Thoracic aorta (tissue), 2 donors: Measurements from ENCODE around the gene DIP2C. TPM values are rescaled to one million over a fixed set of nuclear protein-coding genes. Genes with fewer than 3 reads are reported as not detected.

ENCODE experiments used
- ATAC-seq: fragments of 150-250 bp; one replicate; pipeline ENCODE4 v1.8.0; 2017; ENCODE audit warnings: low read depth; ENCODE audit not compliant: insufficient number of reproducible peaks, low FRiP score
- DNase-seq: peaks from one replicate; pipeline ENCODE4 v3.0.0-alpha.2; 2020; ENCODE audit warnings: low spot score
- H3K27ac ChIP-seq, 2 donors: fragments of 200-600 bp; sonication (generic); 1 replicate in 1 of 2; 2 replicates in 1 of 2; pipeline ENCODE4 v1.5.1; 2016; ENCODE audit warnings: mild to moderate bottlenecking in 2 of 2, moderate library complexity in 2 of 2
- H3K27me3 ChIP-seq: fragments of 200-600 bp; sonication (generic); replicated peaks from 2 replicates; pipeline ENCODE4 v1.6.0; 2016; ENCODE audit warnings: mild to moderate bottlenecking; ENCODE audit not compliant: insufficient read depth
- H3K36me3 ChIP-seq: fragments of 200-600 bp; sonication (generic); one replicate; pipeline ENCODE4 v1.5.1; 2016
- H3K4me1 ChIP-seq, 2 donors: fragments of 200-600 bp; sonication (generic); 1 replicate in 1 of 2; 2 replicates in 1 of 2; pipeline versions ENCODE4 v1.5.1 to v1.6.0; 2016; ENCODE audit warnings: low read depth in 2 of 2, mild to moderate bottlenecking in 1 of 2; ENCODE audit not compliant: control insufficient read depth in 1 of 2
- H3K4me3 ChIP-seq: fragments of 200-600 bp; sonication (generic); 2 replicates; pipeline ENCODE4 v1.5.1; 2016; ENCODE audit warnings: mild to moderate bottlenecking
- H3K9me3 ChIP-seq: fragments of 200-600 bp; sonication (generic); 2 replicates; pipeline ENCODE4 v1.5.1; 2016
- total RNA-seq, 2 donors: library from RNA; depleted of rRNA; stranded (reverse); fragments of >200 nt; gene quantifications; one replicate each; pipeline versions ENCODE4 v1.1.0 to v1.2.3, GENCODE V29; 2016
- TF ChIP-seq, protein P1 (sequence below): fragments of 200-600 bp; sonication (generic); IDR thresholded peaks from one replicate; pipeline ENCODE4 v1.5.1; 2019; ENCODE audit warnings: antibody characterized with exemption

DIP2C gene
- total RNA-seq, 2 donors from 2014 or later = 36.8 to 44.0 TPM

GRCh38 chr10:528173-529165, 161.0 kb downstream of the DIP2C start:
- no peaks in the 10 kb centered on the region for H3K4me1 ChIP-seq
- no peaks in the 10 kb centered on the region for H3K27me3 ChIP-seq
- ATAC-seq (no peak), DNase-seq (no peak)
- H3K4me3 ChIP-seq = no peak overlapping the region
- no peaks in the 10 kb centered on the region for H3K36me3 ChIP-seq
- H3K27ac ChIP-seq = no peak overlapping the region
- no peaks in the 10 kb centered on the region for H3K9me3 ChIP-seq
- TF ChIP-seq, protein P1, sequence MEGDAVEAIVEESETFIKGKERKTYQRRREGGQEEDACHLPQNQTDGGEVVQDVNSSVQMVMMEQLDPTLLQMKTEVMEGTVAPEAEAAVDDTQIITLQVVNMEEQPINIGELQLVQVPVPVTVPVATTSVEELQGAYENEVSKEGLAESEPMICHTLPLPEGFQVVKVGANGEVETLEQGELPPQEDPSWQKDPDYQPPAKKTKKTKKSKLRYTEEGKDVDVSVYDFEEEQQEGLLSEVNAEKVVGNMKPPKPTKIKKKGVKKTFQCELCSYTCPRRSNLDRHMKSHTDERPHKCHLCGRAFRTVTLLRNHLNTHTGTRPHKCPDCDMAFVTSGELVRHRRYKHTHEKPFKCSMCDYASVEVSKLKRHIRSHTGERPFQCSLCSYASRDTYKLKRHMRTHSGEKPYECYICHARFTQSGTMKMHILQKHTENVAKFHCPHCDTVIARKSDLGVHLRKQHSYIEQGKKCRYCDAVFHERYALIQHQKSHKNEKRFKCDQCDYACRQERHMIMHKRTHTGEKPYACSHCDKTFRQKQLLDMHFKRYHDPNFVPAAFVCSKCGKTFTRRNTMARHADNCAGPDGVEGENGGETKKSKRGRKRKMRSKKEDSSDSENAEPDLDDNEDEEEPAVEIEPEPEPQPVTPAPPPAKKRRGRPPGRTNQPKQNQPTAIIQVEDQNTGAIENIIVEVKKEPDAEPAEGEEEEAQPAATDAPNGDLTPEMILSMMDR = no peak

- ATAC-seq (no peak), DNase-seq (no peak)
- TF ChIP-seq, protein P1 = no peak
- no peaks in the 10 kb centered on the region for H3K9me3 ChIP-seq
- H3K27ac ChIP-seq = no peak overlapping the region
- no peak overlapping the region for H3K4me3 ChIP-seq
- no peaks in the 10 kb centered on the region for H3K4me1 ChIP-seq
- no peaks in the 10 kb centered on the region for H3K36me3 ChIP-seq
- no peaks in the 10 kb centered on the region for H3K27me3 ChIP-seq
Measured at GRCh38 chr10:527416-527815, 162.1 kb downstream of the DIP2C start.

DNA sequence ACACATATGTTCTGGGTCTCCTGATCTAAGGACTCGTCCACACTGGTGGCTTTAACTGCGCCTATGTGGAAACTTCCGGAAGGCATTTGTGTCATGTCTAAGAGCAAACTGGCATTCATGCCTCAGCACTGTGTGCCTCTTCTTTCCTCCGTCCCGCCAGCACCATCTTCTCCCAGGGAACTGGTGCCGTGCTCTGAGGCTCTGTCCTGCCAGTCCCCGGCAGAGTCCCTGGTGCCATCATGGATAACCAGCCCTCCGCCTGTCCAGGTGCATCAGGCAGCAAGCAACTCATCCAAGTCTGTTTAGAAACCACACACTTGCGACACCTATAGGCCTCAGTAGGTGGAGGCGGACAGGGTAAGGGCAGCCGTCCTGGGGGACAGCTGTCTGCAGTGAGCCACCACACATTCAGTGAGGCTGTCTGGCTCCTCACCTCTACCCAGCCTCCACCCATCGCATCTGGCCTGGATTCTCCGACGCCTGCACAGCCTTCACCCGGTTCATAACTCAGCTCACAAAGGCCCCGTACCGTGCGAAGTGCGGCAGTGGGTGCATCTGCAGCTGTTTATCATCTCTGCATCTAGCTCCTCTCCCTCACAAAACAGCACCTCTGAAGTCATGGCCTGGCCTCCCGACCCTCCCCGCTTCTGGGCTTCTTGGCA, 162.7 kb downstream of the DIP2C start:
- no peak overlapping the region for H3K27ac ChIP-seq
- H3K36me3 ChIP-seq = no peaks in the 10 kb centered on the region
- no peaks in the 10 kb centered on the region for H3K4me1 ChIP-seq
- H3K4me3 ChIP-seq = no peak overlapping the region
- no peak for DNase-seq
- no peaks in the 10 kb centered on the region for H3K9me3 ChIP-seq
- ATAC-seq = no peak
- TF ChIP-seq, protein P1 = no peak
- H3K27me3 ChIP-seq = no peaks in the 10 kb centered on the region

- no peaks in the 10 kb centered on the region for H3K9me3 ChIP-seq
- H3K36me3 ChIP-seq = no peaks in the 10 kb centered on the region
- ATAC-seq (no peak), DNase-seq (no peak)
- H3K27ac ChIP-seq = no peak overlapping the region
- H3K4me3 ChIP-seq = no peak overlapping the region
- H3K4me1 ChIP-seq = peaks cover 0 to under 1% of the 10 kb centered on the region in 2 donors
- TF ChIP-seq, protein P1 = no peak
- no peaks in the 10 kb centered on the region for H3K27me3 ChIP-seq
Measured at GRCh38 chr10:525565-526315, 163.7 kb downstream of the DIP2C start.
